MG63 (cell line): Measurements from ENCODE around the gene R3HDM2. TPM values are rescaled to one million over a fixed set of nuclear protein-coding genes. Genes with fewer than 3 reads are reported as not detected.
"Not testable (repeated sequence)": the region's sequence is repeated elsewhere in the genome, so short reads cannot be mapped to it uniquely, and the experiment has no call there.

Experiments used
- DNase-seq: peaks from one replicate; pipeline ENCODE4 v3.0.0-alpha.2; 2020
- H3K27me3 ChIP-seq: fragments of 250-450 bp; sonication (Bioruptor Pico); 2 replicates; pipeline ENCODE4 v1.5.1; 2020; ENCODE audit warnings: mild to moderate bottlenecking, moderate library complexity
- H3K36me3 ChIP-seq: fragments of 250-450 bp; sonication (Bioruptor Pico); 2 replicates; pipeline ENCODE4 v1.5.1; 2020; ENCODE audit warnings: mild to moderate bottlenecking, moderate library complexity
- H3K4me3 ChIP-seq: fragments of 250-450 bp; sonication (Bioruptor Pico); 2 replicates; pipeline ENCODE4 v1.5.1; 2020; ENCODE audit warnings: mild to moderate bottlenecking, moderate library complexity
- H3K9me3 ChIP-seq: fragments of 250-450 bp; sonication (Bioruptor Pico); 2 replicates; pipeline ENCODE4 v1.5.1; 2020; ENCODE audit warnings: mild to moderate bottlenecking, moderate library complexity
- total RNA-seq: library from RNA; depleted of rRNA; stranded (reverse); fragments of >200 nt; shearing (Covaris generic); gene quantifications from 2 replicates; pipeline ENCODE4 v1.2.3, GENCODE V29; 2014; ENCODE audit warnings: low replicate concordance

Gene R3HDM2
- total RNA-seq, 1 experiment from 2014 or later: 8.7 TPM

DNA sequence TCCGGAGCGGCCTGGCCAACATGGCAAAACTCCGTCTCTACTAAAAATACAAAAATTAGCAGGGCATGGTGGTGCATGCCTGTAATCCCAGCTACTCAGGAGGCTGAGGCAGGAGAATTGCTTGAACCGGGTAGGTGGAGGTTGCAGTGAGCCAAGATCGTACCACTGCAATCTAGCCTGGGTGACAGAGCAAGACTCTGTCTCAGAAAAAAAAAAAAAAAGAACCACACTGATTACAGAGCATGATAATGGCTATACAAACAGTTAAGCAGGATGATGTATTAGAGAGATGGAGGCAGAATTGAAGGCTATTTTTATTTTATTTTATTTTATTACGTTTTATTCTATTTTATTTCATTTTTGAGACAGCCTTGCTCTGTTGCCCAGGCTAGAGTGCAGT, 13.5 kb upstream of the R3HDM2 start:
- H3K36me3 ChIP-seq, H3K27me3 ChIP-seq, DNase-seq, H3K9me3 ChIP-seq, H3K4me3 ChIP-seq: not testable (repeated sequence)

DNA sequence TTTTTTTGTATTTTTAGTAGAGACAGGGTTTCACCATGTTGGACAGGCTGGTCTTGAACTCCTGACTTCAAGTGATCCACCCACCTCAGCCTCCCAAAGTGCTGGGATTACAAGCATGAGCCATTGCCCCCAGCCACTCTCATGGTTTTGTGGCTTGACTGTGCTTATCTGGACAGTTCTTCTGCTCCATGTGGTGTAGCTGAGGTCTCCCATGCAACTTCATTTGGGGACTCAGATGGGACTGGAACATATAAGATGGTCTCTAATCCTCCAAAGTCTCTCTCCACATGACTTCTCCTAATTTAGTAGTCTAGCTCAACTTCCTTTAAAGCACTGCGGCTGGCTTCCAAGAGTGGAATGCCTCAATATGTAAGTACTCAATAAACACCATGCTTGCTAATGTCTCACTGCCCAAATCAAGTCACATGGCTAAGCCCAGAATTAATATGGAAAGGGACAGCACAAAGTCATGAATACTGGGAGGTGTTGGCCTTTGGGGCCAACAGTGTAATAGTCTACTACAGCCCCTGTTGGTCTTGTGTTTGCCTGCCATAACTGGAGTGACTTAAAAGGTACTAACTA, 11.1 kb upstream of the R3HDM2 start:
- Histone ChIP-seq H3K4me3 (no peak overlapping the region), H3K27me3 (no peaks in the 10 kb centered on the region), H3K9me3 (0 out of 2 replicates have a peak, but pooled peaks cover 2% of the 10 kb centered on the region), H3K36me3 (no peaks in the 10 kb centered on the region)
- no peak for DNase-seq

DNA sequence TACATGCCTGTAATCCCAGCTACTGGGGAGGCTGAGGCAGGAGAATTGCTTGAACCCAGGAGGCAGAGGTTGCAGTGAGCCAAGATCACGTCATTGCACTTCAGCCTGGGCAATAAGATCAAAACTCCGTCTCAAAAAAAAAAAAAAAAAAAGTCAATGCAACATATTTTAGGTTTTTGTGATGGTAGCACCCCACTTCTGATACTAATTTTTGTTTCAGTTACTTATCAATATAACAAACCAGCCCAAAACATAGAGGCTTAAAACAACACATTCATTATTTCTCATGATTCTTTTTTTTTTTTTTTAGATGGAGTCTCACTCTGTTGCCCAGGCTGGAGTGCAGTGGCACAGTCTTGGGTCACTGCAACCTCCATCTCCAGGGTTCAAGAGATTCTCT, 10.6 kb upstream of the R3HDM2 start:
- H3K4me3 ChIP-seq, H3K9me3 ChIP-seq, H3K27me3 ChIP-seq, H3K36me3 ChIP-seq, DNase-seq: not testable (repeated sequence)

DNA sequence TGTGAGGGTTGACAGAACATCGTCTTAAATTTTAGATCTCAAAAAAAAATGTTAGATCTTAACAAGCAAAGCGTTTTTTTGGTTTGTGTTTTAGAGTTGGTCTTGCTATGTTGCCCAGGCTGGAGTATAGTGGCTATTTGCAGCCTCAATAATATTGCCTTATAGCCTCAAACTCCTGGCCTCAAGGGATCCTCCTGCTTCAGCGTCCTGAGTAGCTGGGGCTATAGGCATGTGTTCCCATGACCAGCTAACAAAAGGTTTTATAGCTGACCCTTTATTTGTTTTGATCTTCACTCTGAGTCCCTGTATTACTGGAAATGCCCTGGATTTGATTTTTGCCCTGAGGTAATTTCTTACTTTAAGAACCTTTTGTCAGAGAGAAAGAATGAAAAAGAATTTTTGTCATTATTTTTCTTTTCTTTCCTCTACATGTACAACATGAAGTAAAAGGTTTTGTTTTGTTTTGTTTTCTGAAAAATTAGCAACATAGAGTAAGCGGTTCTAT, 9.0 kb upstream of the R3HDM2 start:
- Histone ChIP-seq H3K9me3 (0 out of 2 replicates have a peak, but pooled peaks cover 2% of the 10 kb centered on the region), H3K27me3 (no peaks in the 10 kb centered on the region), H3K4me3 (no peak overlapping the region), H3K36me3 (no peaks in the 10 kb centered on the region)
- DNase-seq: no peak

DNA sequence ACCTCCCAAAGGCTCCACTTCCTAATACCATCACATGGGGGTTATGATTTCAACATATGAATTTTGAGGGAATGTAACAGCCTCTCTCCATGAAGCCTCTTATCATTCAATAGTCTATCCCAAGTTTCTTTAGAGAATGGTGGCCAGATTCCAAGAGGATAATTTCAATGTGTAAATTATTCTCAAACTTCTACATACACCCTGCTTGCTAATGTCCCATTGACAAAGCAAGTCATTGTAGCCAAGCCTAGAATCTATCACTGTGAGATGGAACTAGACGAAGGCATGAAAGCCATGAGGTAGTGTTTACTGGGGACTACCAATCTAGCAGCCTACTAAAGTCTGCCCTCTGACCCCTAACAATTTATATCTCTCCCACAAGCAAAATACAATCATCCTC, 7.6 kb upstream of the R3HDM2 start:
- H3K4me3 ChIP-seq: no peak overlapping the region

DNA sequence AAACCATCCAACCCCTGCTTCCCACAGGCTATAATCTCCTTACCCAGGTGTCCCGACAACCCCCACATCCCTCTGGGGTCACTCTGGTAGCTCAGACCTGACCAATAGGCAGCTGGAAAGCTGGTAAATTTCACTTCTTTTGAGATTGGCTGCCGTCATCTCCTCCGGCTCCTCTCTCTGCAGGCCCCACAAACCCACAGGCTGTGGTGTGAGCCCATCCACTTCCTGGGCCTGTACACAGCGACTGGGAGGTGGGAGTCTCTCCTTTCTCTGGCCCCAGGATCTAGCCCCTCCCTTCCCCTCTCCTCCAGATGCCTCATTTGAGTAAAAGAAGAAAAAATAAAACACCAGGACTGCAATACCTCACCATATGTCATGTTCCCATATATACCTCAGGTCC, 4.5 kb upstream of the R3HDM2 start:
- Histone ChIP-seq H3K9me3 (no peaks in the 10 kb centered on the region), H3K27me3 (no peaks in the 10 kb centered on the region), H3K4me3 (no peak overlapping the region), H3K36me3 (no peaks in the 10 kb centered on the region)
- no peak for DNase-seq

More for the DNA sequence above, 7.6 kb upstream of the R3HDM2 start:
- H3K9me3 ChIP-seq: 0 out of 2 replicates have a peak, but pooled peaks cover 2% of the 10 kb centered on the region
- no peak for DNase-seq
- no peaks in the 10 kb centered on the region for H3K36me3 ChIP-seq
- H3K27me3 ChIP-seq: no peaks in the 10 kb centered on the region

DNA sequence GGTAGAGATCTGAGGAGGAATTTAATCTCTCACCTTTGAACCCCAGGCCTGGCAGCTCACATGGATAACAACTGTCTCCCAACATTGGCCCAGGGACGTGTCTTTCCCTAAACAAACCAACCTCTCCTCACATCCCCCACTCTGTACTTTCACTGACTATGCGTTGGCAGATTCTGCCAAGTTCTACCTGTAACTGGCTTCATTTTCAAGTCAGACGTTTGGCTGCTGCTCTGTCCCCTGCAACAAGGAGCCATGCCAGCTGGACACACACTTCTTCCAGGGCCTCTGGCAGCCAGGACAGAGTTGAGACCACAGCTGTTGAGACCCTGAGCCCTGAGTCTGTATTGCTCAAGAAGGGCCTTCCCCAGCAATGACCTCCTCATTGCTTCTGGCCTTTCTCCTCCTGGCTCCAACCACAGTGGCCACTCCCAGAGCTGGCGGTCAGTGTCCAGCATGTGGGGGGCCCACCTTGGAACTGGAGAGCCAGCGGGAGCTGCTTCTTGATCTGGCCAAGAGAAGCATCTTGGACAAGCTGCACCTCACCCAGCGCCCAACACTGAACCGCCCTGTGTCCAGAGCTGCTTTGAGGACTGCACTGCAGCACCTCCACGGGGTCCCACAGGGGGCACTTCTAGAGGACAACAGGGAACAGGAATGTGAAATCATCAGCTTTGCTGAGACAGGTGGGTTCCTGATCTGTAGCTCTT, 3.8 kb upstream of the R3HDM2 start, which contains the start of gene INHBC:
Gene INHBC, plus strand, starts transcription at position 268 of the 707 bp plus-strand sequence. Its CDS starts 103 bp downstream, at position 371.
- DNase-seq: no peak
- Histone ChIP-seq H3K36me3 (no peaks in the 10 kb centered on the region), H3K27me3 (no peaks in the 10 kb centered on the region), H3K9me3 (no peaks in the 10 kb centered on the region), H3K4me3 (no peak within 1 kb of the TSS)

DNA sequence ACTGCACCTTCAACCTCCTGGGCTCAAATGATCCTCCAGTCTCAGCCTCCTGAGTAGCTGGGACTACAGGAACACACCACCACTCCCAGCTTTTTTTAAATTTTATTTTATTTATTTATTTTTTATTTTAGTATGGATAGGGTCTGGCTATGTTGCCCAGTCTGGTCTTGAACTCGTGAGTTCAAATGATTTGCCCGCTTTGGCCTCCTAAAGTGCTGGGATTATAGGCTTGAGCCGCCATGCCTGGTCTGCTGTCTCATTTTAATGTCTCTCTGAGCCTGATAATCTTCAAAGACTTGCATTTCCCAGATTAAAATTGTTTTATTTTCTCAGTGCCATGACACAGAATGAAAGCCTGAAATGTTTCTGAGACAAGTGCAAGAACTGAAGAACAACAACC, 2.5 kb upstream of the R3HDM2 start:
- DNase-seq: no peak
- no peaks in the 10 kb centered on the region for H3K36me3 ChIP-seq
- H3K27me3 ChIP-seq: no peaks in the 10 kb centered on the region
- no peak overlapping the region for H3K4me3 ChIP-seq
- no peaks in the 10 kb centered on the region for H3K9me3 ChIP-seq

DNA sequence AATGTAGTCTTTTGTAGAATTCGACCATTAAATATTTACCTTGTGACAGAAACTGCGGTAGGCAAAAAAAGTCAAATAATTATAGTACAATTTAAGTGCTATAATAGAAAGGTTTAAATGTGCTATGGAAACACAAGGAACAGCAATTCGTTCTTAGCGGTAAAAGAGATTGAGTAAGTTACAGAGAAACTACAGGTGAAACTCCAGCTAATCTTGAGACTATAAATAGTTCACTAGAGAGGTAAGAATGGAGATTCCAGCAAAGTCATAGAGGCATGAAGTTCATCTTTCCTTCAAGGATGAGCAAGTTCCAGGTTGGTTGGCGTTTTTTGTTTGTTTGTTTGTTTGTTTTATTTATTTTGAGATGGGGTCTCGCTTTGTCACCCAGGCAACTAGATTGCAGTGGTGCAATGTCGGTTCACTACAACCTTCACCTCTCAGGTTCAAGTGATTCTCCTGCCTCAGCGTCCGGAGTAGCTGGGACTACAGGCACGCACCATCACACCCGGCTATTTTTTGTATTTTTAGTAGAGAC, 878 bp upstream of the R3HDM2 start:
- H3K27me3 ChIP-seq: no peaks in the 10 kb centered on the region
- peak overlapping the region; percentile 50 for H3K4me3 ChIP-seq
- H3K36me3 ChIP-seq: no peaks in the 10 kb centered on the region
- H3K9me3 ChIP-seq: no peaks in the 10 kb centered on the region
- no peak for DNase-seq

DNA sequence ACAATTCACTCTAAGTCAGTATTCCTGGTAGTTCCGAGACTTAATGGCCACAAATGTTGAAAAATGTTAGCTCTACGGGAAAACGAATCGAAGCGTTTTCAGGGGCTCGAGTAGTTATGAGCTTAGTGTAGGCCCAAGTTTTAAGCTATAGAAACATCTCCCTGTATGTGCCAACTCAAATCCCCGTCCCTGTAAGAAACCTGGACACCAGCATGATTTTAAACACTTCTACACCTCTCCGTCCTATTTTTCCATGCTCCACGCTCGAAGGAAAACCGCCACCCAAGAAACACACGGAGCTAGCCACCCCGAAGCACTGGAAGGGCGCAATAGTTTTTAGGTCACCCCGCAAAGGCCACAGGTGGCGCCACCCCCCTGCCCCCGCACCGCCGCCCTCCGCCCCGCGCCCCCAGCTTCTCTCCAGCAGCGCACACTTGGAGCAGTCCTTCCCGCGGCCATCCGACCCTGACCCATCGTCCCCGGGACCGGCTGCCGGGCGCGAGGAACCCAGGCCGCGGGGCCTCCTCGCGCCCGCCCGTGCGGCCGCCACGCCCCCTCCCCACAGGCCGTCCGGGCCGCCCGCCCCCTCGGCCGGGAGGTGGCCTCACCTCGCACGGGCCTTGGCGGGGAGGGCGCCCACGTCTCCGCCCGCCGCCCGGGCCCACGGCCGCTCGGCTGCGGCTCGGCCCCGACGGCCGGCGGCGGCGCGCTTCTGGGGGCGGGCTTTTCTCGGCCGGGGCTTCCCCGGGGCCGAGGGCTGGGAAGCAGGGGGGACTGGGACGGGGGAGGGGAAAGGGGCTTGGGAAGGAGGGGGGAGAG, 522 bp downstream of the R3HDM2 start:
- no peaks in the 10 kb centered on the region for H3K9me3 ChIP-seq
- H3K27me3 ChIP-seq: no peaks in the 10 kb centered on the region
- peak overlapping the region; percentile 64 for H3K4me3 ChIP-seq
- H3K36me3 ChIP-seq: peaks cover 2% of the 10 kb centered on the region; the same call in 1 of the 2 replicates
- peak; percentile 75 for DNase-seq

DNA sequence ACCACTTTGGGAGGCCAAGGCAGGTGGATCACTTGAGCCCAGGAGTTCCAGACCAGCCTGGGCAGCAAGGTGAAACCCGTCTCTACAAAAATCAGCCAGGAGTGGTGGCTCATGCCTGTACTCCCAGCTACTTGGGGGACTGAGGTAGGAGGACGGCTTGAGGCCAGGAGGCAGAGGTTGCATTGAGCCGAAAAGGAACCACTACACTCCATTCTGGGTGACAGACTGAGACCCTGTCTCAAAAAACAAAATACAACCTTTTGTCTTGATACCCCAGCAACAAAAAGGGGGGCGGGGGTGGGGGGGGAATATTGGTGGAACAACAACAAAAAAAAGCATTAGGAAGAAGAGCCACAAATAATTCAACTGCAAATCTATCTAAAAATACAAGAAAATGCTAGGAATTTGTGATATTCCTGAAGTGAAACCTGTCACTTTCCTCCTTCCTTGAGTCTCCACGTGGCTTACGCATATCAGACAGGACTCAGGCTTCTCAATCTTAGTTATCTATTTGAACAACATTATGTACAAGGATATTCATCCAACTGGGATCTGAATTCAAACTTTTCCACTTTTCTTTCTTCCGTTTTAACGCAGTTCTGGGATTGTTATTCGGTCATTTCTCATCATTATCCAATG, 1.3 kb downstream of the R3HDM2 start:
- DNase-seq: no peak
- Histone ChIP-seq H3K27me3 (no peaks in the 10 kb centered on the region), H3K4me3 (peak overlapping the region; percentile 64), H3K36me3 (peaks cover 2% of the 10 kb centered on the region; the same call in 1 of the 2 replicates), H3K9me3 (no peaks in the 10 kb centered on the region)

DNA sequence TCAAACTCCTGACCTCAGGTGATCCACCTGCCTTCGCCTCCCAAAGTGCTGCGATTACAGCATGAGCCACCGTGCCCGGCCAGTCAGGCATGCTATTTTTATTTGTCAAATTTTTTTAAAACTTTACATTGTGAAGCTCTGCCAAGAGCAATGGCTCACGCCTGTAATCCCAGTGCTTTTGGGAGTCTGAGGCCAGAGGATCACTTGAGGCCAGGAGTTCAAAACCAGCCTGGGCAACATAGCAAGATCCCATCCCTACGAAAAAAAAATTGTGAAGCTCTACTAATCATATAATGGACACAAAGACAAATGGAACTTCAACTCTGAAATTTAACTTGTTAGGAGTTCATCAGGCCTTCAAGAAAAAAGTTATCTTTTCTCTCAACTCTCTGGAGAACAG, 1.9 kb downstream of the R3HDM2 start:
- H3K9me3 ChIP-seq: no peaks in the 10 kb centered on the region
- DNase-seq: no peak
- H3K4me3 ChIP-seq: no peak overlapping the region
- H3K36me3 ChIP-seq: peaks cover 2% of the 10 kb centered on the region; the same call in 1 of the 2 replicates
- H3K27me3 ChIP-seq: no peaks in the 10 kb centered on the region

DNA sequence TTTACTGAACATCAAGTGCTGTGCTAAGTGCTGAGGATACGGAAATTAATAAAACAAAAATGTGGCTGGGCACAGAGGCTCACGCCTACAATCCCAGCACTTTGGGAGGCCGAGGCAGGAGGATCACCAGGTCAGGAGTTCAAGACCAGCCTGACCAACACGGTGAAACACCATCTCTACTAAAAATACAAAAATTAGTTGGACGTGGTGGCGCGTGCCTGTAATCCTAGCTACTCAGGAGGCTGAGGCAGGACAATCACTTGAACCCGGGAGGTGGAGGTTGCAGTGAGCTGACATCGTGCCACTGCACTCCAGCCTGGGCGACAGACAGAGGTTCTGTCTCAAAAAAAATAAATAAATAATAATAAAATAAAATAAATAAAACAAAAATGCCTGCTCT, 3.9 kb downstream of the R3HDM2 start:
- not testable (repeated sequence) for H3K4me3 ChIP-seq, H3K9me3 ChIP-seq, DNase-seq, H3K27me3 ChIP-seq
- peaks cover 13% of the 10 kb centered on the region for H3K36me3 ChIP-seq

DNA sequence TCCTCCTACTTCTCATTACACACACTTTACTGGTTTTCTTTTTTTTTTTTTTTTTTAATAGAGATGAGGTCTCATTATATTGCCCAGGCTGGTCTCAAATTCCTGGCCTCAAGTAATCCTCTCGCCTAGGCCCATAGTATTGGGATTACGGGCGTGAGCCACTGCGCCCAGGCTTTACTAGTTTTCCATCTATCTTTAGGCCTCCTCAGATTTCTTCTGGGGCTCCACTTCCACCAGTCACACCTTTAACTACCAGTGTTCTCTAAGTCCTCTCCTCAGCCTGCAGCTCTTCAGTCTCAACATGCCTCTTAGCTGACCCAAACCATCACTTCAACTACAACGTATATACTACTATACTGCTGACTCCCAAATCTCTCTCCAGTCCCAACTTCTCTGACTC, 10.4 kb downstream of the R3HDM2 start:
- H3K4me3 ChIP-seq: no peak overlapping the region
- DNase-seq: no peak
- no peaks in the 10 kb centered on the region for H3K9me3 ChIP-seq
- H3K27me3 ChIP-seq: no peaks in the 10 kb centered on the region
- peaks cover 16% of the 10 kb centered on the region for H3K36me3 ChIP-seq

DNA sequence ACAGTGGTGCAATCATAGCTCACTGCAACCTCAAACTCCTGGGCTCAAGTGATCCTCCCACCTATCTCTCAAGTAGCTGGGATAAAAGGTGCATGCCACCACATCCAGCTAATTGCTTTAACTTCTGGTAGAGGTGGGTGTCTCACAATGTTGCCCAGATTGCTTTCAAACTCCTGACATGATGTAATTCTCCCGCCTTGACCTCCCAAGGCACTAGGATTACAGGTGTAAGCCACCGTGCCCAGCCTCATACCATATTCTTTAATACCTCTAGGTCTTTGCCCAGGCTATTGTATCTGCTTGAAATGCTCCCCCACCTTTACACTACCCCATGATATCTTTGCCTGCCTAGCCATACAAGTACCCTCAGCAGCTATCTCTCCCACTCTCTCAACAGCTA, 11.3 kb downstream of the R3HDM2 start:
- H3K27me3 ChIP-seq: no peaks in the 10 kb centered on the region
- H3K4me3 ChIP-seq: no peak overlapping the region
- no peaks in the 10 kb centered on the region for H3K9me3 ChIP-seq
- peaks cover 16% of the 10 kb centered on the region for H3K36me3 ChIP-seq
- no peak for DNase-seq

DNA sequence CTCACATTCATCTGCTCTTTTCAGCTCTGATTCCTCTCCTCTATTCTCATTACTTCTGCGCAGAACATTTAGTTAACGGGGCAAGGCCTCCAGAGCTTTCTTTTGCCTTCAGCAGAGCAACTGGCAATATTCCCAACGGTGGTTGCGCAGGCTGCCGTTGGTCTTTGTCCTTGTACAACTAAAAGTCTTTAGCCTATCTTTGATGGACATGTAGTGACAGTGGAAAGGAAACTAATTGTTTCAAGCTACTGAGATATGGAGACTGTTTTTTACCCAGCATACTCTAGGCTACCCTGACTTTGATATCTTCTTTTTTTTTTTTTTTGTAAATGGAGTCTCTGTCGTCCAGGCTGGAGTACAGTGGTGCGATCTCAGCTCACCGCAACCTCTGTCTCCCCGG, 12.6 kb downstream of the R3HDM2 start:
- no peaks in the 10 kb centered on the region for H3K9me3 ChIP-seq
- no peak overlapping the region for H3K4me3 ChIP-seq
- no peaks in the 10 kb centered on the region for H3K27me3 ChIP-seq
- no peak for DNase-seq
- peaks cover 15% of the 10 kb centered on the region for H3K36me3 ChIP-seq
